ENCODE results near the gene FLT3LG. TPM values are rescaled to one million over a fixed set of nuclear protein-coding genes. Genes with fewer than 3 reads are reported as not detected.

FLT3LG gene
- total RNA-seq, 2 donors from 2014 or later = 4.7 to 5.6 TPM

- Histone ChIP-seq H3K9me3 (no peaks in the 10 kb centered on the region), H3K4me3 (peak overlapping the region; percentile 98), H3K27me3 (replicated peaks; ENCODE audit: insufficient read depth) (no peaks in the 10 kb centered on the region), H3K27ac (no peak overlapping the region), H3K4me1 (ENCODE audit: control insufficient read depth in 1 of 2, low read depth in 2 of 2) (peaks cover 7 to 28% of the 10 kb centered on the region in 2 donors), H3K36me3 (no peaks in the 10 kb centered on the region)
- no peak for TF ChIP-seq CTCF (IDR thresholded peaks at IDR 0.05)
- ATAC-seq (ENCODE audit: insufficient number of reproducible peaks, low FRiP score, low read depth) (no peak), DNase-seq (ENCODE audit: low spot score) (no peak)
These were observed 40.1 kb downstream of the FLT3LG start for GRCh38 chr19:49514151-49514550.

- no peaks in the 10 kb centered on the region for H3K9me3 ChIP-seq
- DNase-seq (ENCODE audit: low spot score) (no peak), ATAC-seq (ENCODE audit: insufficient number of reproducible peaks, low FRiP score, low read depth) (no peak)
- H3K4me1 ChIP-seq (ENCODE audit: control insufficient read depth in 1 of 2, low read depth in 2 of 2) = peaks cover 9 to 37% of the 10 kb centered on the region in 2 donors
- H3K27ac ChIP-seq = no peak overlapping the region
- no peaks in the 10 kb centered on the region for H3K27me3 ChIP-seq (replicated peaks; ENCODE audit: insufficient read depth)
- H3K36me3 ChIP-seq = no peaks in the 10 kb centered on the region
- no peak overlapping the region for H3K4me3 ChIP-seq
- no peak for TF ChIP-seq CTCF (IDR thresholded peaks at IDR 0.05)
These were observed 41.8 kb downstream of the FLT3LG start for GRCh38 chr19:49515767-49516166.

GRCh38 chr19:49518033-49518432 is 44.0 kb downstream of the FLT3LG start:
- H3K4me1 ChIP-seq (ENCODE audit: control insufficient read depth in 1 of 2, low read depth in 2 of 2) = peaks cover 9 to 31% of the 10 kb centered on the region in 2 donors
- H3K27me3 ChIP-seq (replicated peaks; ENCODE audit: insufficient read depth) = no peaks in the 10 kb centered on the region
- ATAC-seq (ENCODE audit: insufficient number of reproducible peaks, low FRiP score, low read depth) = no peak
- no peak for DNase-seq (ENCODE audit: low spot score)
- no peak for TF ChIP-seq CTCF (IDR thresholded peaks at IDR 0.05)
- no peak overlapping the region for H3K27ac ChIP-seq
- H3K9me3 ChIP-seq = no peaks in the 10 kb centered on the region
- no peaks in the 10 kb centered on the region for H3K36me3 ChIP-seq
- H3K4me3 ChIP-seq = no peak overlapping the region

GRCh38 chr19:49520705-49521319 is 46.8 kb downstream of the FLT3LG start:
- no peaks in the 10 kb centered on the region for H3K9me3 ChIP-seq
- no peak for DNase-seq (ENCODE audit: low spot score)
- H3K36me3 ChIP-seq = peaks cover 9% of the 10 kb centered on the region
- H3K27ac ChIP-seq = peak overlapping the region; percentile 63 to 74
- peaks cover 2 to 13% of the 10 kb centered on the region in 2 donors for H3K4me1 ChIP-seq (ENCODE audit: control insufficient read depth in 1 of 2, low read depth in 2 of 2)
- ATAC-seq (ENCODE audit: insufficient number of reproducible peaks, low FRiP score, low read depth) = no peak
- no peaks in the 10 kb centered on the region for H3K27me3 ChIP-seq (replicated peaks; ENCODE audit: insufficient read depth)
- peak overlapping the region; percentile 12 for H3K4me3 ChIP-seq
- TF ChIP-seq CTCF (IDR thresholded peaks at IDR 0.05) = no peak

- peaks cover 9% of the 10 kb centered on the region for H3K36me3 ChIP-seq
- H3K4me1 ChIP-seq (ENCODE audit: control insufficient read depth in 1 of 2, low read depth in 2 of 2) = peaks cover 5 to 23% of the 10 kb centered on the region in 2 donors
- no peak overlapping the region for H3K4me3 ChIP-seq
- no peak for TF ChIP-seq CTCF (IDR thresholded peaks at IDR 0.05)
- DNase-seq (ENCODE audit: low spot score) = no peak
- no peak for ATAC-seq (ENCODE audit: insufficient number of reproducible peaks, low FRiP score, low read depth)
- no peak overlapping the region for H3K27ac ChIP-seq
- no peaks in the 10 kb centered on the region for H3K27me3 ChIP-seq (replicated peaks; ENCODE audit: insufficient read depth)
- H3K9me3 ChIP-seq = no peaks in the 10 kb centered on the region
These were observed 50.9 kb downstream of the FLT3LG start for GRCh38 chr19:49524812-49525455.

All from thoracic aorta (tissue), 2 donors.